ENCODE measurements around the gene SWSAP1.
"Not testable (repeated sequence)": the region's sequence is repeated elsewhere in the genome, so short reads cannot be mapped to it uniquely, and the experiment has no call there.

Gene SWSAP1

GRCh38 chr19:11331502-11331901, 43.0 kb upstream of the SWSAP1 start:
- Histone ChIP-seq H3K23ac (ENCODE audit: low read length) (no peak overlapping the region), H2BK120ac (ENCODE audit: insufficient read depth, low read length, poor library complexity) (no peak overlapping the region), H4K8ac (ENCODE audit: low read depth, low read length) (no peak overlapping the region), H3K36me3 (ENCODE audit: control insufficient read depth in 1 of 2, insufficient read depth in 2 of 2, low read length in 2 of 2) (peaks cover 5 to 10% of the 10 kb centered on the region in 2 experiments), H4K12ac (ENCODE audit: low read depth, low read length) (no peak overlapping the region), H2BK12ac (ENCODE audit: low read length) (no peak overlapping the region), H4K91ac (ENCODE audit: low read depth, low read length) (no peak overlapping the region), H3K27me3 (ENCODE audit: insufficient read depth, low read length) (no peaks in the 10 kb centered on the region), H3K9ac (ENCODE audit: low read length) (no peak overlapping the region), H3K79me2 (ENCODE audit: control insufficient read depth, insufficient read depth, low read length, poor library complexity) (no peaks in the 10 kb centered on the region), H3K27ac (ENCODE audit: low read depth, low read length) (no peak overlapping the region), H3K79me1 (ENCODE audit: low read length) (no peaks in the 10 kb centered on the region), H3K4me1 (ENCODE audit: control insufficient read depth in 1 of 2, insufficient read depth in 2 of 2, low read length in 2 of 2) (no peaks in the 10 kb centered on the region), H2AFZ (ENCODE audit: insufficient read depth, low read length, poor library complexity) (no peak overlapping the region), H3K4ac (ENCODE audit: low read depth, low read length) (no peak overlapping the region), H2AK5ac (ENCODE audit: low read length) (no peak overlapping the region), H3K18ac (ENCODE audit: low read length) (no peak overlapping the region), H3K9me3 (ENCODE audit: insufficient read depth, low read depth, low read length) (peaks cover 2% of the 10 kb centered on the region), H2BK5ac (ENCODE audit: low read depth, low read length, poor library complexity) (no peak overlapping the region), H3K4me2 (ENCODE audit: low read length) (no peak overlapping the region), H3K14ac (ENCODE audit: low read length) (no peak overlapping the region), H3K4me3 (ENCODE audit: low read depth, low read length) (no peak overlapping the region)
- DNase-seq = no peak
- WGBS (ENCODE audit: extremely low coverage, insufficient coverage, insufficient read length) = no CpG with 5 or more reads among the region's 4 CpGs

- Histone ChIP-seq H2AK5ac (ENCODE audit: low read length) (no peak overlapping the region), H3K4me2 (ENCODE audit: low read length) (no peak overlapping the region), H3K14ac (ENCODE audit: low read length) (no peak overlapping the region), H3K27me3 (ENCODE audit: insufficient read depth, low read length) (no peaks in the 10 kb centered on the region), H2BK12ac (ENCODE audit: low read length) (no peak overlapping the region), H3K4me1 (ENCODE audit: control insufficient read depth in 1 of 2, insufficient read depth in 2 of 2, low read length in 2 of 2) (no peaks in the 10 kb centered on the region), H3K9me3 (ENCODE audit: insufficient read depth, low read depth, low read length) (peaks cover 2% of the 10 kb centered on the region), H4K12ac (ENCODE audit: low read depth, low read length) (no peak overlapping the region), H4K91ac (ENCODE audit: low read depth, low read length) (no peak overlapping the region), H2BK5ac (ENCODE audit: low read depth, low read length, poor library complexity) (no peak overlapping the region), H3K27ac (ENCODE audit: low read depth, low read length) (no peak overlapping the region), H3K36me3 (ENCODE audit: control insufficient read depth in 1 of 2, insufficient read depth in 2 of 2, low read length in 2 of 2) (peaks cover 9% of the 10 kb centered on the region in 2 experiments), H3K4me3 (ENCODE audit: low read depth, low read length) (no peak overlapping the region), H3K79me1 (ENCODE audit: low read length) (no peaks in the 10 kb centered on the region), H3K23ac (ENCODE audit: low read length) (no peak overlapping the region), H3K18ac (ENCODE audit: low read length) (no peak overlapping the region), H3K9ac (ENCODE audit: low read length) (no peak overlapping the region), H2AFZ (ENCODE audit: insufficient read depth, low read length, poor library complexity) (no peak overlapping the region), H4K8ac (ENCODE audit: low read depth, low read length) (no peak overlapping the region), H3K79me2 (ENCODE audit: control insufficient read depth, insufficient read depth, low read length, poor library complexity) (no peaks in the 10 kb centered on the region), H2BK120ac (ENCODE audit: insufficient read depth, low read length, poor library complexity) (no peak overlapping the region), H3K4ac (ENCODE audit: low read depth, low read length) (no peak overlapping the region)
- DNase-seq = no peak
- no CpG with 5 or more reads among the region's 5 CpGs for WGBS (ENCODE audit: extremely low coverage, insufficient coverage, insufficient read length)
These were observed 41.6 kb upstream of the SWSAP1 start for GRCh38 chr19:11332822-11333221.

DNA sequence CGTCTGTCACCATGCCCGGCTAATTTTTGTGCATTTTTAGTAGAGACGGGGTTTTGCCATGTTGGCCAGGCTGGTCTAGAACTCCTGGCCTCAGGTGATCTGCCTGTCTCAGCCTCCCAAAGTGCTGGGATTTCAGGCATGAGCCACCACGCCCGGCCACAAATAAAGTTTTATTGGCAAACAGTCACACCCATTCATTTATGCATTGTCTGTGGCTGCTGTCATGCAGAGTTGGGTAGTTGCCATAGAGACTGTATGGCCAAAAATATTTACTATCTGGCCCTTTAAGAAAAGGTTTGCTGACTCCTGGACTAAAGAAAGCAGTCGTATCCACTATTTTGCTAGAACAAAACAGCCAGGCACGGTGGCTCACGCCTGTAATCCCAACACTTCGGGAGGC, 40.6 kb upstream of the SWSAP1 start:
- not testable (repeated sequence) for H2AK5ac ChIP-seq (ENCODE audit: low read length); H3K9ac ChIP-seq (ENCODE audit: low read length); H3K23ac ChIP-seq (ENCODE audit: low read length); H3K14ac ChIP-seq (ENCODE audit: low read length); H3K4ac ChIP-seq (ENCODE audit: low read depth, low read length); H3K27ac ChIP-seq (ENCODE audit: low read depth, low read length); DNase-seq; H3K4me3 ChIP-seq (ENCODE audit: low read depth, low read length); H2BK120ac ChIP-seq (ENCODE audit: insufficient read depth, low read length, poor library complexity); H3K9me3 ChIP-seq (ENCODE audit: insufficient read depth, low read depth, low read length); H2BK5ac ChIP-seq (ENCODE audit: low read depth, low read length, poor library complexity); H4K91ac ChIP-seq (ENCODE audit: low read depth, low read length); H3K36me3 ChIP-seq (ENCODE audit: control insufficient read depth in 1 of 2, insufficient read depth in 2 of 2, low read length in 2 of 2); H4K12ac ChIP-seq (ENCODE audit: low read depth, low read length); H4K8ac ChIP-seq (ENCODE audit: low read depth, low read length); H3K79me2 ChIP-seq (ENCODE audit: control insufficient read depth, insufficient read depth, low read length, poor library complexity); H2BK12ac ChIP-seq (ENCODE audit: low read length); H3K27me3 ChIP-seq (ENCODE audit: insufficient read depth, low read length); H3K4me2 ChIP-seq (ENCODE audit: low read length); H3K79me1 ChIP-seq (ENCODE audit: low read length); H2AFZ ChIP-seq (ENCODE audit: insufficient read depth, low read length, poor library complexity); H3K18ac ChIP-seq (ENCODE audit: low read length); H3K4me1 ChIP-seq (ENCODE audit: control insufficient read depth in 1 of 2, insufficient read depth in 2 of 2, low read length in 2 of 2)
- WGBS (ENCODE audit: extremely low coverage, insufficient coverage, insufficient read length) = no CpG with 5 or more reads among the region's 9 CpGs

GRCh38 chr19:11335449-11336146, 38.9 kb upstream of the SWSAP1 start:
- Histone ChIP-seq H3K36me3 (ENCODE audit: control insufficient read depth in 1 of 2, insufficient read depth in 2 of 2, low read length in 2 of 2) (peaks cover 9% of the 10 kb centered on the region in 2 experiments), H3K27me3 (ENCODE audit: insufficient read depth, low read length) (no peaks in the 10 kb centered on the region)
- no CpG with 5 or more reads among the region's 17 CpGs for WGBS (ENCODE audit: extremely low coverage, insufficient coverage, insufficient read length)

More at GRCh38 chr19:11335449-11336146, 38.9 kb upstream of the SWSAP1 start:
- Histone ChIP-seq H3K14ac (ENCODE audit: low read length) (no peak overlapping the region), H3K9ac (ENCODE audit: low read length) (no peak overlapping the region), H4K12ac (ENCODE audit: low read depth, low read length) (no peak overlapping the region), H3K79me1 (ENCODE audit: low read length) (peaks cover 5% of the 10 kb centered on the region), H3K4ac (ENCODE audit: low read depth, low read length) (no peak overlapping the region), H2BK5ac (ENCODE audit: low read depth, low read length, poor library complexity) (no peak overlapping the region), H2AFZ (ENCODE audit: insufficient read depth, low read length, poor library complexity) (no peak overlapping the region), H3K27ac (ENCODE audit: low read depth, low read length) (no peak overlapping the region), H4K8ac (ENCODE audit: low read depth, low read length) (no peak overlapping the region), H3K9me3 (ENCODE audit: insufficient read depth, low read depth, low read length) (peaks cover 2% of the 10 kb centered on the region), H3K18ac (ENCODE audit: low read length) (no peak overlapping the region), H3K23ac (ENCODE audit: low read length) (no peak overlapping the region), H2AK5ac (ENCODE audit: low read length) (no peak overlapping the region), H3K4me1 (ENCODE audit: control insufficient read depth in 1 of 2, insufficient read depth in 2 of 2, low read length in 2 of 2) (peaks cover 6 to 11% of the 10 kb centered on the region in 2 experiments), H3K79me2 (ENCODE audit: control insufficient read depth, insufficient read depth, low read length, poor library complexity) (peaks cover 4% of the 10 kb centered on the region), H3K4me3 (ENCODE audit: low read depth, low read length) (no peak overlapping the region), H4K91ac (ENCODE audit: low read depth, low read length) (no peak overlapping the region), H2BK12ac (ENCODE audit: low read length) (no peak overlapping the region), H2BK120ac (ENCODE audit: insufficient read depth, low read length, poor library complexity) (no peak overlapping the region), H3K4me2 (ENCODE audit: low read length) (no peak overlapping the region)
- no peak for DNase-seq

Data from trophoblast cell (in vitro differentiated cells and primary cell).